Thyroid gland (tissue), 4 donors: Measurements from ENCODE around the gene PCSK2.

Experiments used
- CTCF ChIP-seq, 6 experiments: fragments of 200-600 bp in 3 of 6; fragments of 450-650 bp in 3 of 6; sonication (generic) in 3 of 6; IDR thresholded peaks; one replicate each; pipeline ENCODE4 v1.5.1; 2016 to 2019; ENCODE audit warnings: antibody characterized with exemption in 6 of 6, mild to moderate bottlenecking in 2 of 6, inconsistent platforms in 1 of 6, moderate library complexity in 1 of 6
- POLR2A ChIP-seq, 2 donors: fragments of 450-650 bp; IDR thresholded peaks; one replicate each; pipeline ENCODE4 v1.6.1; 2017; ENCODE audit warnings: antibody characterized with exemption in 2 of 2, mild to moderate bottlenecking in 2 of 2, moderate library complexity in 1 of 2

DNA sequence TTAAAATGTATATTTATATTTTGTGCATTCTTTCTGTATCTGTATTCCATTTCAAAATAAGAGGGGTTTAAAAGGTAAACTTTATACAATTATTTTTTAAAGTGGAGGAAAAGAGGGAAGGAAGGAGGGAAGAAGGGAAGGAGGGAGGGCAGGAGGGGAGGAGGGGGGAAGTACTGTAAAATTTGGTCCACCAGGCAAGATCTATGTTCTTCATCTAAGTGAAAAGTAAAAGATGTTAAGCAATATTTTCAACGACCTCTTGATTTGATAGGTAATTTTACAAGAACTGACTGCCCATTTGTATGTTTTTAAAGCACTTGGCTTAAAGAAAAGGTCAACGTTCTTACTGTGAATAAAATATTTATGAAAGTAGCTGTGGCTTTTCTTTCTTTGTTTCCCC, 29.8 kb upstream of the PCSK2 start:
- no peak for TF ChIP-seq CTCF (IDR thresholded peaks at IDR 0.05)
- no peak for TF ChIP-seq POLR2A (IDR thresholded peaks at IDR 0.05)
